IPS DF 19.7 (cell line): ENCODE data around the gene HAPSTR1.
"Not testable (repeated sequence)": the region's sequence is repeated elsewhere in the genome, so short reads cannot be mapped to it uniquely, and the experiment has no call there.

Experiments
- DNase-seq: peaks from one replicate; pipeline ENCODE4 v3.0.0-alpha.2; 2013; ENCODE audit warnings: low read depth, low spot score

HAPSTR1 gene

GRCh38 chr16:9071377-9071776 lies 20.1 kb upstream of the HAPSTR1 start:
- DNase-seq: no peak

- no peak for DNase-seq
These were observed 18.6 kb upstream of the HAPSTR1 start for GRCh38 chr16:9072806-9073341.

GRCh38 chr16:9075299-9076071 lies 16.0 kb upstream of the HAPSTR1 start:
- no peak for DNase-seq

- DNase-seq: no peak
These were observed 14.2 kb upstream of the HAPSTR1 start for GRCh38 chr16:9077091-9077809.

- peak; percentile 78 for DNase-seq
These were observed 12.7 kb upstream of the HAPSTR1 start for GRCh38 chr16:9078467-9079429.

- no peak for DNase-seq
These were observed 12.0 kb upstream of the HAPSTR1 start for GRCh38 chr16:9079430-9079812.

GRCh38 chr16:9081158-9081557 lies 10.3 kb upstream of the HAPSTR1 start:
- no peak for DNase-seq

GRCh38 chr16:9081843-9082242 lies 9.6 kb upstream of the HAPSTR1 start:
- no peak for DNase-seq

- no peak for DNase-seq
These were observed 9.0 kb upstream of the HAPSTR1 start for GRCh38 chr16:9082422-9082821.

GRCh38 chr16:9087733-9088132 lies 3.7 kb upstream of the HAPSTR1 start:
- DNase-seq: not testable (repeated sequence)

GRCh38 chr16:9088848-9089247 lies 2.6 kb upstream of the HAPSTR1 start:
- DNase-seq: no peak

- DNase-seq: no peak
These were observed 1.8 kb upstream of the HAPSTR1 start for GRCh38 chr16:9089660-9090059.

- DNase-seq: peak; percentile 20
These were observed 1.1 kb upstream of the HAPSTR1 start for GRCh38 chr16:9090101-9090959.

GRCh38 chr16:9091867-9092281 lies 430 bp downstream of the HAPSTR1 start:
- no peak for DNase-seq

GRCh38 chr16:9092282-9092977 lies 986 bp downstream of the HAPSTR1 start:
- no peak for DNase-seq

GRCh38 chr16:9092978-9093344 lies 1.5 kb downstream of the HAPSTR1 start:
- DNase-seq: no peak

GRCh38 chr16:9094011-9094846 lies 2.8 kb downstream of the HAPSTR1 start:
- no peak for DNase-seq

GRCh38 chr16:9095171-9095570 lies 3.7 kb downstream of the HAPSTR1 start:
- DNase-seq: no peak

GRCh38 chr16:9095656-9096397 lies 4.4 kb downstream of the HAPSTR1 start:
- no peak for DNase-seq
